LNCaP clone FGC (cell line): ENCODE results near the gene NHS.

Experiments used
- DNase-seq: peaks from one replicate; pipeline ENCODE4 v3.0.0-alpha.2; 2011; ENCODE audit warnings: low read depth
- H3K4me3 ChIP-seq: 2 replicates; pipeline ENCODE4 v1.5.1; 2011; ENCODE audit warnings: mild to moderate bottlenecking, low read depth, low read length, control low read depth
- TF ChIP-seq, protein P1 (sequence below): IDR thresholded peaks from 2 replicates; pipeline ENCODE4 v1.5.1; 2012; ENCODE audit warnings: mild to moderate bottlenecking; ENCODE audit not compliant: control insufficient read depth, insufficient read depth; ENCODE audit errors: extremely low read depth

The NHS gene

DNA sequence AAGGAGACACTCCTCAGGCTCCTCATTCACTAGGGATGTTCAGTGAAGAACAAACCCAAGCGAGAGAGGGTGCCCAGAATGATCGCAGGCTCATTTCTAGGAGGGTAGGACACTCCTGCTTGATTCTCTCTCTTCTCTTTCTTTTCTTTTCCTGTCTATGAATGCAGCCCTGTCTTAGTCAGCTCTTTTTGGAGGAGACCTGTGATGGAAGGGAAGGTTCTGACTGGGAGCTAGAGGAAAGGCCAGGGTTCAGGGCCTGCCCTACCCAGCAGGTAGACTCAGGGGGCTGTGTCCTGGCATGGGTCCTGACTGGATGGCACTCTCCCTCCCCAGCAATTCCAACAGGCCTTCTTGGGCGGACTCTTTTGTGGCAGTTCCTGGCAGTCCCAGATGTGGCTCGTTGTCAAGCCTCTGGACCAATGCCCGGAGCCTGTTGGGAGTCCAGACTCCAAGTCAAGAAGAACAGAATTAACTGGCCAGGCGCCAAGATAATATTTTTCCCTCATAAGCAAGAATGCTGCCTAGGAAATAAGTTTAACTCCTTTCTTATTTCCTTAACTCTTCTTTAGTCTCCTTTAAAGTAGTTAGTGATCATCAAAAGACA lies 222.9 kb downstream of the NHS start:
- DNase-seq: peak; percentile 33

DNA sequence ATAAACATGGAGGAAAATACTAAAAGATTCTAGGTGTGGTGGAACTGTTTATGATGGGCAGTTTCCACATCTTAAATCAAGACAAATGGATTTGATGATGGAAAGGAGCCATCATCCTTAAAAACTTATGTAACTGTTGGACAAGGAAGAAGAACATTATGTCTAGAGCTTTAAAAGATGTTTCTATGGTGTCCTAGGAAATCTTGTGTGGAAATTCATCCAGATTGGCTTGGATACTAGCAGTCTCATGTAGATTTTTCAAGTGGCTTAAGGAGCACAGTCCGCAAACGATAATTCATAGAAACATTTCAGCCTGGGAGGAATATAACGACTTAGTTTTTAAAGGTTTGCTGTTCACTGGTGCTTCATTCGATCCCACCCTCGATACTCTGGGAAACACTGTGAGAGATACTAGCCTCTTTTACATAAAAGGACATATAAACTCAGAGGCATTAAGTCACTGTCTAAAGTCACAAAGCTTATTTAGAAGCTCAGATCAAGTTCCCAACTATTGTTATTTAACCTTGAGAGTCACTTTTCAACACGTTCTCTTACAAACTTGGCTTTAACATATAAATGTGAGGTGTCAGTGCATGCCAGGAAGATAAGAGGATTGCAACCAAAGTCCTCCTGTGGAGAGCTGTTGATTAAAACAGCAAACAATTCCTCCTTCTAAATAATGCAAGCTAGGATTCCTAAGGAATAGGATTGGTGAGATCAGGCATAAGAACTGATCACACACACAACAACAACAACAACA lies 226.6 kb downstream of the NHS start:
- no peak overlapping the region for H3K4me3 ChIP-seq
- TF ChIP-seq, protein P1, sequence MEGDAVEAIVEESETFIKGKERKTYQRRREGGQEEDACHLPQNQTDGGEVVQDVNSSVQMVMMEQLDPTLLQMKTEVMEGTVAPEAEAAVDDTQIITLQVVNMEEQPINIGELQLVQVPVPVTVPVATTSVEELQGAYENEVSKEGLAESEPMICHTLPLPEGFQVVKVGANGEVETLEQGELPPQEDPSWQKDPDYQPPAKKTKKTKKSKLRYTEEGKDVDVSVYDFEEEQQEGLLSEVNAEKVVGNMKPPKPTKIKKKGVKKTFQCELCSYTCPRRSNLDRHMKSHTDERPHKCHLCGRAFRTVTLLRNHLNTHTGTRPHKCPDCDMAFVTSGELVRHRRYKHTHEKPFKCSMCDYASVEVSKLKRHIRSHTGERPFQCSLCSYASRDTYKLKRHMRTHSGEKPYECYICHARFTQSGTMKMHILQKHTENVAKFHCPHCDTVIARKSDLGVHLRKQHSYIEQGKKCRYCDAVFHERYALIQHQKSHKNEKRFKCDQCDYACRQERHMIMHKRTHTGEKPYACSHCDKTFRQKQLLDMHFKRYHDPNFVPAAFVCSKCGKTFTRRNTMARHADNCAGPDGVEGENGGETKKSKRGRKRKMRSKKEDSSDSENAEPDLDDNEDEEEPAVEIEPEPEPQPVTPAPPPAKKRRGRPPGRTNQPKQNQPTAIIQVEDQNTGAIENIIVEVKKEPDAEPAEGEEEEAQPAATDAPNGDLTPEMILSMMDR: no peak

More for the DNA sequence above, 222.9 kb downstream of the NHS start:
- TF ChIP-seq, protein P1: no peak
- no peak overlapping the region for H3K4me3 ChIP-seq

DNA sequence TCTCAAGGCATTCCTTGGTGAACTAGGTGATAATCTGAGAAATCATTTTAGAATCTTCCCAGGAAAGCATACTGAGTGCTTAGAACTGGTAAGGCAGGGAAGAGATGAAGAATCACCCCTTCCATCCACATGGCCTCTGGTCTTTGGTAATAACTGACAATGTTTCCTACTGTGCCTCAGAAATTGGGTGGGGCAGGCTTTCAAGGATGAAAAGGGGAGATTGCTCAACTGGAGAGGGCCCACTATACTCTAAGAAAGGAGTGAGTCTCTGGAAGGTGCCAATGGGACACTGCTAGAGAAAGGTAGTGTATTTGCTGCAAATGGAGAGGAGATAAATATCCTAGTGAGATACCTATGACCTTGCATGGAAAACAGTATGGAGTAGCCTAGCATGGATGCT lies 227.2 kb downstream of the NHS start:
- H3K4me3 ChIP-seq: no peak overlapping the region
- no peak for DNase-seq
- TF ChIP-seq, protein P1: no peak

More for the DNA sequence above, 226.6 kb downstream of the NHS start:
- DNase-seq: no peak

DNA sequence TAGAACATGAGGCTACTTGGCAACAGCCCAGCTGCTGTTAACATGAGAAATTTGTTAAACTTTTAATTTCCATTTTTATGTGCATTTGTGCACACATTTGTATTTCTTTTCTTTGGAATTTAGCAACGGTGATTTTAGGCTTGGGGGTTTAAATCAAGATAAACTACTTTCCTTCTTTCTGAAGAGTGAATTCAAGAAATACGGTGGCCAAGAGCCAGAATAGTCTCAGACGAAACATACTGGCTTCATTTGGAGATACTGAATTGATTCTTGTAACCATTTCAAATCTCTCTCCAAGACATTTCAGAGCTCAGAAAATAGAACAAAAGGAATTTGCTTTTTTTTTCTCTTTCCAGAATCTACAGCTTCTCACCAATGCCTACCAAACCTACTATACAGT lies 228.2 kb downstream of the NHS start:
- H3K4me3 ChIP-seq: no peak overlapping the region
- TF ChIP-seq, protein P1: no peak
- no peak for DNase-seq

DNA sequence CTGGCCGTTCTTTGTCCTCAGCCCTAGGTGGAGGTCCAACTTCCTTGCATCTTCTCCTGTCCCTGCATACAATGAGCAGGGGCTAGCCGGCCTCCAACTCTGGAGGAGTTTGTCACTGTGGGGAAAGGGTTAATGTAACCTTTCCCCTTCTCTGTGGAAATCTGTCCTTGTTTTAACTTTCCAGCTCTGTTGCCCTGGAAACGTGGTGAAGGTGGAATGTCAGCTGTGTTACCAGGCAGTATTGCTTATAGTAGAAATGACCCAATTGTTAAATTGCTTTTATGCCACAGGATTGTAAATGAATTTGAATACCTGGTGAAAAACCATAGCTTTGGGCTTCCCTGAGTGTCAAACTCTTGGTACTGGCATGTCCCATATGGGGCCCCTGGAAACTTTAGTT lies 230.7 kb downstream of the NHS start:
- TF ChIP-seq, protein P1: no peak
- no peak for DNase-seq
- no peak overlapping the region for H3K4me3 ChIP-seq

DNA sequence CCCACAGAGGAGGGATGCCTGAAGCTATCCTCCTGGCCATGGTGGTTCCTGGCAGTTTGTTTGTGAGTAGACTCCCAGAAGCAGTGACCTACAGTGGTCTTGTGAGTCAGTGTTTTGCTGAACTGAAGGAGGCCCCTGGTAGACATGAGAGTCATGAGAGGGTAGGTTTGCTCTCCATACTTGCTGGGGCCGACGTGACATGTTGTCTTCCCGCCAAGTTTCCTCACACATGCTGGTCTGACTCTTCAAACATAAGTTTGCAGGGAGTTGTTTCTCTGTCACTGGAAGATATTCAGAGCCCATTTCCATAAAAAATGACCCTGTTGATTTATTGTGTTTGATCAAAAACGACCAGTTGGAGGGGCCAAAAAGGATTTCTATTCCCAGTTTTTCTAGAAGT lies 231.2 kb downstream of the NHS start:
- TF ChIP-seq, protein P1: no peak
- no peak for DNase-seq
- H3K4me3 ChIP-seq: no peak overlapping the region
